ENCODE results near the gene NRXN3.
"Not testable (repeated sequence)": the region's sequence is repeated elsewhere in the genome, so short reads cannot be mapped to it uniquely, and the experiment has no call there.

The NRXN3 gene

GRCh38 chr14:79017561-79017960, 847.4 kb downstream of the NRXN3 start:
- in situ Hi-C loops (cut with MboI; ENCODE audit: low pct_unique_long_range_greater_than_20kb, low sequenced_read_pairs, unreplicated experiment): no loop called here
- no peak for DNase-seq (ENCODE audit: low spot score)

GRCh38 chr14:79018836-79019235, 848.7 kb downstream of the NRXN3 start:
- in situ Hi-C loops (cut with MboI; ENCODE audit: low pct_unique_long_range_greater_than_20kb, low sequenced_read_pairs, unreplicated experiment): no loop called here
- no peak for DNase-seq (ENCODE audit: low spot score)
- TF ChIP-seq, protein P1, sequence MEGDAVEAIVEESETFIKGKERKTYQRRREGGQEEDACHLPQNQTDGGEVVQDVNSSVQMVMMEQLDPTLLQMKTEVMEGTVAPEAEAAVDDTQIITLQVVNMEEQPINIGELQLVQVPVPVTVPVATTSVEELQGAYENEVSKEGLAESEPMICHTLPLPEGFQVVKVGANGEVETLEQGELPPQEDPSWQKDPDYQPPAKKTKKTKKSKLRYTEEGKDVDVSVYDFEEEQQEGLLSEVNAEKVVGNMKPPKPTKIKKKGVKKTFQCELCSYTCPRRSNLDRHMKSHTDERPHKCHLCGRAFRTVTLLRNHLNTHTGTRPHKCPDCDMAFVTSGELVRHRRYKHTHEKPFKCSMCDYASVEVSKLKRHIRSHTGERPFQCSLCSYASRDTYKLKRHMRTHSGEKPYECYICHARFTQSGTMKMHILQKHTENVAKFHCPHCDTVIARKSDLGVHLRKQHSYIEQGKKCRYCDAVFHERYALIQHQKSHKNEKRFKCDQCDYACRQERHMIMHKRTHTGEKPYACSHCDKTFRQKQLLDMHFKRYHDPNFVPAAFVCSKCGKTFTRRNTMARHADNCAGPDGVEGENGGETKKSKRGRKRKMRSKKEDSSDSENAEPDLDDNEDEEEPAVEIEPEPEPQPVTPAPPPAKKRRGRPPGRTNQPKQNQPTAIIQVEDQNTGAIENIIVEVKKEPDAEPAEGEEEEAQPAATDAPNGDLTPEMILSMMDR (IDR thresholded peaks at IDR 0.05; ENCODE audit: extremely low read depth, insufficient read depth, missing control alignments): no peak

More at GRCh38 chr14:79017561-79017960, 847.4 kb downstream of the NRXN3 start:
- TF ChIP-seq, protein P1 (IDR thresholded peaks at IDR 0.05; ENCODE audit: extremely low read depth, insufficient read depth, missing control alignments): no peak

GRCh38 chr14:79019898-79020297, 849.7 kb downstream of the NRXN3 start:
- in situ Hi-C loops (cut with MboI; ENCODE audit: low pct_unique_long_range_greater_than_20kb, low sequenced_read_pairs, unreplicated experiment); DNase-seq (ENCODE audit: low spot score): not testable (repeated sequence)

GRCh38 chr14:79021766-79022165, 851.6 kb downstream of the NRXN3 start:
- no peak for DNase-seq (ENCODE audit: low spot score)
- TF ChIP-seq, protein P1 (IDR thresholded peaks at IDR 0.05; ENCODE audit: extremely low read depth, insufficient read depth, missing control alignments): no peak
- in situ Hi-C loops (cut with MboI; ENCODE audit: low pct_unique_long_range_greater_than_20kb, low sequenced_read_pairs, unreplicated experiment): no loop called here

- DNase-seq (ENCODE audit: low spot score): no peak
- in situ Hi-C loops (cut with MboI; ENCODE audit: low pct_unique_long_range_greater_than_20kb, low sequenced_read_pairs, unreplicated experiment): no loop called here
- TF ChIP-seq, protein P1 (IDR thresholded peaks at IDR 0.05; ENCODE audit: extremely low read depth, insufficient read depth, missing control alignments): no peak
These were observed 857.0 kb downstream of the NRXN3 start for GRCh38 chr14:79027138-79027537.

DNA sequence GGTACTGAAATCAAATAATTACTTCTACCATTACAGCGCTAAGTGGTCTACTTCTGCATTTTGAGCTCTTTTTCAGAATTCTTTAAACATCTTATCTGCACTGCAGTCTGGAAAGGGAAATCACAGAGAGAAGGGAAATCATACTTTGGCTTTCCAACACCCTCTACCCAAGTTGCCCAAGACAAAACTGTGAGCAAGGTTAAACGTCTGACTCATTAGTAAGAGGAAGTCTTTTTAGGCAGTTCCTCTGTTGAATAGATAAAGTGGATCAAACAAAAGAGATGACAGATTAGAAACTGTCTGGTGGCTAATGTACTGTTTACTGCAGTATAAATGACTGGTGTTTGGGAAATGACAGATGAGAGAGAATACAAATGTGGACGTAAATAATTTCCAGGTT, 858.1 kb downstream of the NRXN3 start:
- TF ChIP-seq, protein P1 (IDR thresholded peaks at IDR 0.05; ENCODE audit: extremely low read depth, insufficient read depth, missing control alignments): no peak
- in situ Hi-C loops (cut with MboI; ENCODE audit: low pct_unique_long_range_greater_than_20kb, low sequenced_read_pairs, unreplicated experiment): no loop called here
- no peak for DNase-seq (ENCODE audit: low spot score)

DNA sequence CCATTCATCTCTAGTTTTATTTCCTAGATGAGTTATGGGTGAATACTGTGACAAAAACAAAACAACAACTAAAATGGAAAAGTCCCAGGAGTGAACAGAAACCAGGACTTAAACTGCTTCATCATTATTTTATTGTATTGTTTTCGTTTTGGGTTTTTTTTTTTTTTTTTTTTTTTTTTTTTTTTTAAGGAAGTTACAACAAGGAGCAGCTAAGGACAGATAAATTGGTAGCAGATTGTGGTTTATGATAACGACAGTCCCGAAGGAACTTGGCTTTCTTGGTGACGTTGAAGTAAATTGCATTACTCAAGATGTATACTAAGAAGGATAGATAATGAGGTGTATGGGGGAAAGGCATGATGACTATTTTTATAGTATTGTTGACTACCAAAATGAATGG, 866.3 kb downstream of the NRXN3 start:
- TF ChIP-seq, protein P1 (IDR thresholded peaks at IDR 0.05; ENCODE audit: extremely low read depth, insufficient read depth, missing control alignments): no peak
- in situ Hi-C loops (cut with MboI; ENCODE audit: low pct_unique_long_range_greater_than_20kb, low sequenced_read_pairs, unreplicated experiment): no loop called here
- no peak for DNase-seq (ENCODE audit: low spot score)
